ENCODE results near the gene TUBAL3. TPM values are rescaled to one million over a fixed set of nuclear protein-coding genes. Genes with fewer than 3 reads are reported as not detected.

Gene TUBAL3
- total RNA-seq, result not detected

- Mint-ChIP-seq H3K27ac (no peak within 1 kb of the TSS), H3K27me3 (peaks cover 16% of the 10 kb centered on the region), H3K4me3 (no peak within 1 kb of the TSS), H3K9me3 (no peaks in the 10 kb centered on the region), H3K36me3 (ENCODE audit: low read depth) (no peaks in the 10 kb centered on the region), H3K4me1 (no peaks in the 10 kb centered on the region)
- ChIA-PET POLR2A (no interaction called here), CTCF (interaction anchor here (1.3 kb wide), 1 partner anchor 31 kb away, joined by 3 read pairs; no protein-coding TSS in a partner anchor)
- DNase-seq, result no peak
These were observed at the start of gene TUBAL3 for GRCh38 chr10:5404208-5405041. TUBAL3 (minus strand) TSS chr10:5404828; CDS start chr10:5404792, 36 bp downstream.

- H3K9me3 Mint-ChIP-seq, result peaks cover 2% of the 10 kb centered on the region
- CTCF ChIA-PET, result interaction anchor here (0.9 to 1.7 kb wide), 4 partner anchors 8 to 176 kb away, joined by 3 read pairs; no protein-coding TSS in a partner anchor
- POLR2A ChIA-PET, result interaction anchor here (0.6 to 0.7 kb wide), 2 partner anchors 14 to 219 kb away, joined by 3 read pairs; no protein-coding TSS in a partner anchor
- H3K4me3 Mint-ChIP-seq, result no peak overlapping the region
- no peaks in the 10 kb centered on the region for H3K27me3 Mint-ChIP-seq
- peaks cover 69% of the 10 kb centered on the region for H3K36me3 Mint-ChIP-seq (ENCODE audit: low read depth)
- peak overlapping the region; percentile 5 for H3K27ac Mint-ChIP-seq
- no peak for DNase-seq
- H3K4me1 Mint-ChIP-seq, result peaks cover 27% of the 10 kb centered on the region
These were observed 49.3 kb upstream of the TUBAL3 start for GRCh38 chr10:5453749-5454489.

GRCh38 chr10:5450605-5451384, 46.2 kb upstream of the TUBAL3 start:
- H3K9me3 Mint-ChIP-seq, result no peaks in the 10 kb centered on the region
- H3K27ac Mint-ChIP-seq, result no peak overlapping the region
- CTCF ChIA-PET, result no interaction called here
- no peak for DNase-seq
- H3K4me3 Mint-ChIP-seq, result no peak overlapping the region
- peaks cover 42% of the 10 kb centered on the region for H3K36me3 Mint-ChIP-seq (ENCODE audit: low read depth)
- H3K4me1 Mint-ChIP-seq, result peaks cover 40% of the 10 kb centered on the region
- no peaks in the 10 kb centered on the region for H3K27me3 Mint-ChIP-seq
- POLR2A ChIA-PET, result no interaction called here

GRCh38 chr10:5449823-5450222, 45.2 kb upstream of the TUBAL3 start:
- Mint-ChIP-seq H3K27me3 (no peaks in the 10 kb centered on the region), H3K9me3 (no peaks in the 10 kb centered on the region), H3K4me3 (no peak overlapping the region), H3K36me3 (ENCODE audit: low read depth) (peaks cover 35% of the 10 kb centered on the region), H3K4me1 (peaks cover 47% of the 10 kb centered on the region), H3K27ac (no peak overlapping the region)
- ChIA-PET POLR2A (no interaction called here), CTCF (no interaction called here)
- DNase-seq, result no peak

DNA sequence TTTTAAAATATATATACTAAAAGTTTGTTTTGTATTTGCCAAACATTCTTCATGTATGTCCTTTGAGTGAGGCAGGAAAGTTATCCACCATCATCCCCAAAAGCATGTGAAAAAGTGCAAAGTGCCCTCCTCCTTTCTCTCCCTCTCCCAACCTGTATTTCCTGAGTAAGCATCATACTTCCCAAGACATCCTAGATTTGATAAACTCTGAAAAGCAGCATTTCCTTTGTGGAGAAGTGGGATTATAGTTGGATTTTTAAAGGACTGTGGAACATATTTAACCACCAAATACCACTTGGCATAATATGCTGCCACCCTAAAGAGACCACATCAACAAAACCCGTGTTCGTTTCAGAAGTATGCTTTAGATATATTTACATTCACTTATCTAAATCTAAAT, 44.6 kb upstream of the TUBAL3 start:
- Mint-ChIP-seq H3K4me3 (no peak overlapping the region), H3K27ac (no peak overlapping the region)
- CTCF ChIA-PET, result no interaction called here

GRCh38 chr10:5448333-5449001, 43.8 kb upstream of the TUBAL3 start:
- H3K4me3 Mint-ChIP-seq, result peak overlapping the region; percentile 44
- peaks cover 60% of the 10 kb centered on the region for H3K4me1 Mint-ChIP-seq
- H3K36me3 Mint-ChIP-seq (ENCODE audit: low read depth), result peaks cover 28% of the 10 kb centered on the region
- CTCF ChIA-PET, result interaction anchor here (0.6 to 3.1 kb wide), 3 partner anchors 13 to 175 kb away, joined by 3 to 22 read pairs (median 3); no protein-coding TSS in a partner anchor
- POLR2A ChIA-PET, result no interaction called here
- no peak for DNase-seq
- no peak overlapping the region for H3K27ac Mint-ChIP-seq
- H3K9me3 Mint-ChIP-seq, result no peaks in the 10 kb centered on the region
- H3K27me3 Mint-ChIP-seq, result no peaks in the 10 kb centered on the region

More for the DNA sequence above, 44.6 kb upstream of the TUBAL3 start:
- DNase-seq, result no peak
- POLR2A ChIA-PET, result no interaction called here
- Mint-ChIP-seq H3K4me1 (peaks cover 53% of the 10 kb centered on the region), H3K36me3 (ENCODE audit: low read depth) (peaks cover 35% of the 10 kb centered on the region), H3K9me3 (no peaks in the 10 kb centered on the region), H3K27me3 (no peaks in the 10 kb centered on the region)

DNA sequence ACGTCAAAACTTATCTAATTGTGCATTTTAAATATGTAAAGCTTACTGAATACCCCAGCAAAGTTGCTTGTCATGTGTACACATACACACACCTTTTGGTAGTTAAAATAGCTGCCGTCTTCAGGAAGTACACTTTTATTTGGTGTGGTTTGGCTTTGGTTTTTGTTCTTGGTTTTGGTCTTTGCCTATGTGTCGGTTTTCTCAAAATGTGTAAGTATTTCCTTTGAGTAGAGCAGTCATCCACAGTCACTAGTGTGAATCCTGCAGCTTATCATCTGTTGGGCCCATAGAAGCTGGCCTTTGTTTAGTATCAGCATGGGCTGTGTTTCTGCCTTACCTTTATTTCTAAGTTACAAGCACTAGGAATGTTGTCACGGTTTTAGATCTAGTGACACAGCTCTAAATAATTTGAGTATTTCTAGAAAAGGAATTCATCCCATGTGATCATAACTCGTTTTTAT, 43.0 kb upstream of the TUBAL3 start:
- peak; percentile 70 for DNase-seq
- POLR2A ChIA-PET, result interaction anchor here (0.7 to 1.0 kb wide), 2 partner anchors 20 to 1610 kb away, joined by 3 read pairs; no protein-coding TSS in a partner anchor
- H3K27me3 Mint-ChIP-seq, result no peaks in the 10 kb centered on the region
- peaks cover 20% of the 10 kb centered on the region for H3K36me3 Mint-ChIP-seq (ENCODE audit: low read depth)
- H3K9me3 Mint-ChIP-seq, result no peaks in the 10 kb centered on the region
- CTCF ChIA-PET, result interaction anchor here (3.1 kb wide), 1 partner anchor 175 kb away, joined by 22 read pairs; no protein-coding TSS in a partner anchor
- peak overlapping the region; percentile 76 for H3K4me3 Mint-ChIP-seq
- H3K4me1 Mint-ChIP-seq, result peaks cover 67% of the 10 kb centered on the region
- peak overlapping the region; percentile 75 for H3K27ac Mint-ChIP-seq

DNA sequence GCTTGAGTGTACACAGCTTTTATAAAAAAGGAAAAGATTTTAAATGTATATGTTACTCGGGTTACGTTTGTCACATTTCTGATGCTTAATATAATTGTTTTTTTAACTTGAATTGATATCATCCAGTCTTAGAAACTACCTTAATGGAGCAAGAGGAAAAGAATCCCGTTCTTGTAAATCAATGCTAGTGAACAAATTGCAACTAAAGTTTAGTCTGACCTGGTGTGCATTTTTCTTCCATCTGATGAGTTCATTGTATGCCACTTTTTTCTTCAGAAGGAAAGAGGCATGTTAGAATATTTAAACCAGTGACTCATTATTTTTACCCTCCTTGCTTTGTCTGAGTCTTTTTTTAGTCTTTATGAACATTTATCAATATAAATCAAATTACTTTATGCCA, 42.4 kb upstream of the TUBAL3 start:
- peak overlapping the region; percentile 75 for H3K27ac Mint-ChIP-seq
- H3K36me3 Mint-ChIP-seq (ENCODE audit: low read depth), result peaks cover 15% of the 10 kb centered on the region
- CTCF ChIA-PET, result interaction anchor here (0.6 to 3.1 kb wide), 2 partner anchors 176 to 415 kb away, joined by 3 to 22 read pairs; no protein-coding TSS in a partner anchor

DNA sequence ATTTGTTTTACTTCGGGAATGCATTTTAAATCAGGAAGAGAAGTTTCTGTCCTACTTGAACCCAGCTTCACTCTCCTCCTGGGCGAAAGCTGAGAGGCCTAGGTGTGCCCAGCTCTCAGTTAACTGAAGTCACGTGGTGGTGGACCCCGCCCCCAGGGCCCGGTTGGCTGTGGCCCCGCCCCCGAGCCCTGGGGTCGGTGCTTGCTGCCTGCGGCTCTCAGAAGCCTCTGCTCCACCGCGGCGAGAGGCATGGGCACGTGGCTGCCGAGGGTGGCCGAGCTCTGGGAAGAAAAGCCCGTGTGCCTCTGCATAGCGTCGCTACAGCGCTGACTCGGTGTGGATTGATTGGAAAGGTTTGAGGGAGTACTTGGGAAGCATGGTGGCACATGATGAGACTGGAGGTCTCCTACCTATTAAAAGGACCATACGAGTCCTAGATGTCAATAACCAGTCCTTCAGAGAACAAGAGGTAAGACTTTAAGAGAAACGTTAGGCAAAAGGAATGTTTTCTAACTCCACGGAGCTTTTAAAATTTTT, 41.8 kb upstream of the TUBAL3 start:
- Mint-ChIP-seq H3K27ac (peak overlapping the region; percentile 82), H3K9me3 (no peaks in the 10 kb centered on the region), H3K4me3 (peak overlapping the region; percentile 76), H3K36me3 (ENCODE audit: low read depth) (peaks cover 12% of the 10 kb centered on the region), H3K4me1 (peaks cover 71% of the 10 kb centered on the region), H3K27me3 (no peaks in the 10 kb centered on the region)
- DNase-seq, result peak; percentile 85
- ChIA-PET POLR2A (no interaction called here), CTCF (interaction anchor here (0.6 to 3.1 kb wide), 4 partner anchors 8 to 415 kb away, joined by 3 to 22 read pairs (median 4); no protein-coding TSS in a partner anchor)

More for the DNA sequence above, 42.4 kb upstream of the TUBAL3 start:
- Mint-ChIP-seq H3K4me1 (peaks cover 71% of the 10 kb centered on the region), H3K27me3 (no peaks in the 10 kb centered on the region), H3K9me3 (no peaks in the 10 kb centered on the region), H3K4me3 (peak overlapping the region; percentile 76)
- DNase-seq, result no peak
- POLR2A ChIA-PET, result interaction anchor here (1.0 kb wide), 1 partner anchor 19 kb away, joined by 3 read pairs; no protein-coding TSS in a partner anchor

DNA sequence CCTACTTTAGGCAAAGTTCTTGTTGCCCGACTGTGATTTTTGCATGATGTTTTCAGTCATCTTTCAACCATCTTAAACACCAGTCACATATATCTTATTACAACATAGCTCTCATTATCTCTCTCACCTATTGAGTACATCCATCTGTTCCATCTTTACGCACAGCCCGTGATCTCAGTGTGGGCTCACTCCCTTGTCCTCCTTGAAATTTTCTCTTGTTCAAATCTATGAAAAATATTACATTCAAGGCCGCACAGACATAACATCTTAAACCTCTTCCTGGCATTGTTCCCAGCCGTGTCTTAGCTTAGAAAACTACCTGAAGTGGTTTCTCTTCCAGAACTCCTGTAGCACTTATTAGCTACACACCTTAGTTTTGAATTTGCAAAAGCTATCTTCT, 40.4 kb upstream of the TUBAL3 start:
- Mint-ChIP-seq H3K4me3 (no peak overlapping the region), H3K36me3 (ENCODE audit: low read depth) (peaks cover 12% of the 10 kb centered on the region), H3K27ac (no peak overlapping the region), H3K27me3 (no peaks in the 10 kb centered on the region), H3K4me1 (peaks cover 66% of the 10 kb centered on the region), H3K9me3 (no peaks in the 10 kb centered on the region)
- no peak for DNase-seq
- ChIA-PET POLR2A (no interaction called here), CTCF (interaction anchor here (1.0 to 3.4 kb wide), 4 partner anchors 12 to 595 kb away, joined by 3 to 13 read pairs (median 6); no protein-coding TSS in a partner anchor)

- ChIA-PET CTCF (interaction anchor here (0.6 to 3.7 kb wide), 5 partner anchors 10 to 628 kb away, joined by 3 to 23 read pairs (median 5); no protein-coding TSS in a partner anchor), POLR2A (no interaction called here)
- H3K4me3 Mint-ChIP-seq, result no peak overlapping the region
- H3K27me3 Mint-ChIP-seq, result no peaks in the 10 kb centered on the region
- H3K27ac Mint-ChIP-seq, result no peak overlapping the region
- no peaks in the 10 kb centered on the region for H3K9me3 Mint-ChIP-seq
- no peak for DNase-seq
- H3K36me3 Mint-ChIP-seq (ENCODE audit: low read depth), result peaks cover 8% of the 10 kb centered on the region
- peaks cover 54% of the 10 kb centered on the region for H3K4me1 Mint-ChIP-seq
These were observed 38.8 kb upstream of the TUBAL3 start for GRCh38 chr10:5443429-5443828.

Measured in activated CD4-positive, alpha-beta T cell treated with anti-CD3 and anti-CD28 coated beads, Interleukin-2, amount 10 ng/mL, durations not matched to agents 7 days and 5 days (primary cell).